GM19372 (cell line): Measurements from ENCODE around the gene ATP6V0D1.

Source experiments
- ATAC-seq: cut with Tn5 transposase; IDR thresholded peaks from one replicate; pipeline ENCODE4 v1.9.1; 2021; ENCODE audit warnings: mild to moderate bottlenecking, low read depth, moderate library complexity; ENCODE audit not compliant: unreplicated experiment

The ATP6V0D1 gene

GRCh38 chr16:67463691-67464090, 17.3 kb downstream of the ATP6V0D1 start:
- no peak for ATAC-seq

DNA sequence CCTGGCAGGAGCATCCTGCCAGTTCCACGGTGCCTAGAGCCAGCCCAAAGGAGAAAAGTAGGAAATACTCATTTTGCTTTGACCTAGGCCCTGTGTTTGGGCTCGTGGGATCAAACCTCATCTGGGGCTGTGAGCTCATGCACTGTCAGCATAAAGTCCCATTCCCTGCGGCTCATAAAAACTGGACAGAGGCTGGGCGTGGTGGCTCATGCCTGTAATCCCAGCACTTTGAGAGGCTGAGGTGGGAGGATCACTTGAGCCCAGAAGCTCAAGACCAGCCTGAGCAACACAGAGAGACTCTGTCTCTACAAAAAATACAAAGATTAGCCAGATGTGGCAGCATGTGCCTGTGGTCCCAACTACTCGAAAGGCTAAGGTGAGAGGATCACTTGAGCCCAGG, 17.9 kb downstream of the ATP6V0D1 start:
- ATAC-seq, result no peak

GRCh38 chr16:67462279-67462655, 18.7 kb downstream of the ATP6V0D1 start:
- ATAC-seq, result no peak

GRCh38 chr16:67461600-67462278, 19.2 kb downstream of the ATP6V0D1 start:
- ATAC-seq, result no peak

- no peak for ATAC-seq
Observed at GRCh38 chr16:67460961-67461360, 20.0 kb downstream of the ATP6V0D1 start.

DNA sequence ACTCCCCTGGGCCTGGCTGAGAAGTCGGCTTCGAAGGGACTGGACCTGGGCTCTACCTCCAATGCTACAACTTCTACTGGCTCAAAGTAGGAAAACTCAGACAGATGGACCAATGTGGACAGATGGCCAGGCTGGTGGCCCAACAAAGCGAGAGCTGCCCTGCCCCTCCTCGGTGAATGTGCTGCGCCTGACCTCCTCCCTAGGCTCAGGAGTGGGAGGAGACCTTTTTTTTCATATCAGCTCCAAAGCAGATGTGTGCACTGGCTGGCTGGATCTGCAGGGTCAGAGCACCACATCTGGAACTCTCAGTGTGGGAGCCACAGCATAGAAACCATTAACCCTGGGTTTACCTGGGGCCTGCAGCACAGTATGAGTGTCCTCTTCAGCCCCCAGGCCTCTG, 20.8 kb downstream of the ATP6V0D1 start:
- no peak for ATAC-seq

- ATAC-seq, result no peak
Observed at GRCh38 chr16:67459861-67460150, 21.2 kb downstream of the ATP6V0D1 start.

DNA sequence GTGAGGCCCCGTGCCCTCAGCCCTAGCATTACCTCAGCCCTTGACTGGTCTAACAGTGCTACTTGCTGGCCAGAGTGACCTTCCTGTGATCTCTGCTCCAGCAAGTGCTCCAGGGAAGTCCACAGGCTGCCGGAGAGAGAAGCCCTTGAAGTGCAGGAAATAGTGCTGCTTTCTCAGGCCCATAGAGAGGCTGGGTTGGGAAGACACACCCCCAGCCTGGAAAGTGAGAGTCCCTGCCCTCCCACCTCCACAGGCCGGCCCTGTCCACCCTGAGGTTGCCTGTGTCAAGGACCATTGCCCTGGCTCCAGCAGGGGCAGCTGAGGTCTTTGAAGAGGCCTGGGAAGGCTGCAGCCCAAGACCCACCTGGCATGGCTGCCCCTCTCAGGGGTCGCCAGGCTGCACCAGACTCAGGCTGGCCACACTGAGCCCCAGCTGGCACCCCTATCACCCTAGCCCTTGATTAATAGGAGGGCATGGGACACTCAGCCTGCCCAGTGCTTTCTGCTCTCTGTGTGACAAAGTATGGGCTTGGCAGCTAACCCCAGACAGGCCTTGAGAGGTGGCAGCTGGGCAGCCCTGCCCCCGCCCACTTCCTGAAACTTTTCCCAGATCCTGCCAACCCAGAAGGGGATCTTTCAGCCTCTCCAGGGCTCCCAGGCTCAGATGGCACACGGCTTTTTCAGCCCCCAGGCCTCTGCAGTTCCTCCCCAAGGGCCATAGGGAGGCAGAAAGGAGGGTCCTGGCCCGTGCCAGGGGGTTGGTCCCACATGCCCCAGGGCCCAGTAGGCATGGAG, 21.7 kb downstream of the ATP6V0D1 start:
- no peak for ATAC-seq

- no peak for ATAC-seq
Observed at GRCh38 chr16:67458121-67458641, 22.8 kb downstream of the ATP6V0D1 start.

GRCh38 chr16:67457611-67458010, 23.3 kb downstream of the ATP6V0D1 start:
- no peak for ATAC-seq

- ATAC-seq, result no peak
Observed at GRCh38 chr16:67456391-67457081, 24.4 kb downstream of the ATP6V0D1 start.

DNA sequence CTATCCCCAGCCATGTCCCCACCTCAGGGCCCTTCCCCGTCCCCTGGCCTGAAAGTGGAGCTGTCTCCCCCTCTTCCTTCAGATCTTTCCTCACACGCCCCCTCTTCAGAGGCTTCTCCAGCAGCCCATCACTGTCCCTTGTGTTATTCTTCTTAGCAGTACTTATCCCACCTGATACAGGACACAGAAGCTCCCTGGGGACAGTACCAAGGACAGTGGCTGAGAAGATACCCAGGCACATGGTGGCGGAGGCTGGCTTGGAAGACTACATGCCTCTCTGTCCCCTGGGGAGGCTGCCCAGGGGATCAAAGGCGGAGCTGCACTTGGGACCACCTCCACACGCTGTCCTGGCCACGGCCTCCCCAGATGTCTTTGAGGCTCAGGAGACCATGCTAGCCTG, 26.1 kb downstream of the ATP6V0D1 start:
- ATAC-seq, result no peak

- no peak for ATAC-seq
Observed at GRCh38 chr16:67454104-67454503, 26.9 kb downstream of the ATP6V0D1 start.

GRCh38 chr16:67451704-67452435, 29.1 kb downstream of the ATP6V0D1 start:
- no peak for ATAC-seq

- no peak for ATAC-seq
Observed at GRCh38 chr16:67451061-67451703, 29.8 kb downstream of the ATP6V0D1 start.

DNA sequence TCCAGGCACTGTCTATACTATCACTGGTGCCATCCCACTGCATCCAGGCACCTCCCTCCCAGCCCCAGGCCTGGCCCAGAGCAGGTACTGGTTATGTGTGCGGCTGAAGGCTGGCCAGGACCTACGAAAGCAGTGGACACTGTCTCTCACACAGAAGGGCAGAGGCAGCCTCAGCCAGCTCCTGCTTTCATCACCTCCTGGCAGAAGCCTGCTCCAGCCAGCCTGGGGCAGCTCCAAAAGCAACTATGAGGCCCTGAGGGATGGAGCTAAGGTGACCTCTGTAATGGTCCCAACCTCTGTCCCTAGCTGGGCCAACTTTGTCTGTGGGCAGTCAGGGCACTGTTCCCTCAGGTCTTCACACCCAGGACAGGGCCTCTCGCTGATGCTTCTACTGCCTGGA, 31.2 kb downstream of the ATP6V0D1 start:
- ATAC-seq, result no peak

- ATAC-seq, result no peak
Observed at GRCh38 chr16:67449336-67449735, 31.6 kb downstream of the ATP6V0D1 start.

DNA sequence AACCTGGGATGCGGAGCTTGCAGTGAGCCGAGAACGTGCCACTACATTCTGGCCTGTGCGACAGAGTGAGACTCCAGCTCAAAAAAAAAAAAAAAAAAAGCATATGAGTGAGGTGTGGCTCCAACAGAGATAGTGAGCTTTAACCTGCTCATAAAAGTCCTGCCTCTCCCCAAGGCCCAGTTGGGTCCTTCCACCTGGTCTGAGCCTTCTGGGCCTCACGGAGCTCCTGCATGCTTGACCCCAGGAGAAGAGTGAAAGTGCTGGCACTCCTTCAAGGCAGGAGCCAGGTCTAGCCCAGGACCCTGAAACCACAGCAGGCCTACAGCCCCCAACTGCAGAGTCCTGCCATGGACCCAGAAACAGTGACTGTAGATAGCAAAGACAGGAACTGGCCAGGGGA, 32.4 kb downstream of the ATP6V0D1 start:
- ATAC-seq, result no peak

GRCh38 chr16:67447508-67448076, 33.4 kb downstream of the ATP6V0D1 start:
- no peak for ATAC-seq

- ATAC-seq, result no peak
Observed at GRCh38 chr16:67446968-67447507, 33.9 kb downstream of the ATP6V0D1 start.
